GM19438 (cell line): ENCODE measurements around the gene TBC1D8.

Experiments used
- ATAC-seq: cut with Tn5 transposase; IDR thresholded peaks from one replicate; pipeline ENCODE4 v1.9.1; 2021; ENCODE audit warnings: low read depth; ENCODE audit not compliant: unreplicated experiment

Gene TBC1D8

GRCh38 chr2:101164021-101164420 is 12.8 kb upstream of the TBC1D8 start:
- ATAC-seq = no peak

DNA sequence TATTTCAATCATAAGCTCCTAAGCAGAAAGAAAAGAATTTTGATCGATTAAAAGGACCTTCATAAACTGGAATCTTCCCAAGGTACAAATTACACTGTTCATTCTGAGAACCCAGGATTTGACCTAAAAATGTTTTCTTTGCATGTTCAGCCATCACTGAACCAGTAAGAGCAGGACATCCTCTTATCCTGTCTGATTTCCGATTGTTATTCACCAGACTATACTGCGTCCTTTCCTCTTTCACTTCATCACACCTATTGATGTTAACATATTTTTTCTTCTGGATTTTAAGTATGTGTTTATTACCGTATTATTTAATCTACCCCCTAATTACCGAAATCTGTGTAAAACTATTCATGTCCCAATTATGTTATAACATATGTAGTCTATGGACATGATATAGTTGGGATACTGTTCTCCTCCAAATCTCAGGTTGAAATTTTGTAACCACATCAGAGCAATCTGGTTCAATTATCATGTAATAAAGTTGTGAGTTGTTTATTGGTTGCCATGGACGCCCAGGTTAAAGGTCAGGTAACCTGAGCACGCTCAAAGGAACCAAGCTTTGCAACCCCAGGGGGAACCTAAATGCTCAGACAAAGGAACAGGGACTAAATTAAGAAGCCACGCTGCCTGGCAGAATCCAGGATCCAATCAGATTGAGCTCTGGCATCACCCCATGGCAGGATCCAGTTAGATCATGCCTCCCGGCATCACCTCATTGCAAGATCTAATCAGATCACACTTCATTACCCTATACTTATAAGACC is 11.6 kb upstream of the TBC1D8 start:
- no peak for ATAC-seq

DNA sequence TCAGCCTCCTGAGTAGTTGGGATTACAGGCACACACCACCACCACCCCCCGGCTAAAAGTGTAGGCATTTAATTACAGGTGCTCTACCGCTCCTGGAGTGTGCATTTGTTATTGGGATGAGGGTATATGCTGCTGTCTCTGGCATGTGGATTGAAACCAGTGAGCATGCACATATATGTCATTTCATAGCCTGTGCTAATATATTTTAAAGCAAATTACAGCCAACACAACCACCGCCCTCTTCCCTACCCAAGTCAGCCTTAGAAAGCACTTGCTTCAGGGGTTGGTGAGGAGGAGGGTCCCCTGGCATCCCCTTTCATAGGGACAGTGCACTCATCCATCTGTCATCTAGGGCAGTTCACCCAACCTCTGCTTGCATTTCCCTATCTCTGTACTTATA is 10.5 kb upstream of the TBC1D8 start:
- no peak for ATAC-seq

GRCh38 chr2:101160454-101160853 is 9.3 kb upstream of the TBC1D8 start:
- ATAC-seq = no peak

GRCh38 chr2:101159526-101159925 is 8.3 kb upstream of the TBC1D8 start:
- no peak for ATAC-seq

DNA sequence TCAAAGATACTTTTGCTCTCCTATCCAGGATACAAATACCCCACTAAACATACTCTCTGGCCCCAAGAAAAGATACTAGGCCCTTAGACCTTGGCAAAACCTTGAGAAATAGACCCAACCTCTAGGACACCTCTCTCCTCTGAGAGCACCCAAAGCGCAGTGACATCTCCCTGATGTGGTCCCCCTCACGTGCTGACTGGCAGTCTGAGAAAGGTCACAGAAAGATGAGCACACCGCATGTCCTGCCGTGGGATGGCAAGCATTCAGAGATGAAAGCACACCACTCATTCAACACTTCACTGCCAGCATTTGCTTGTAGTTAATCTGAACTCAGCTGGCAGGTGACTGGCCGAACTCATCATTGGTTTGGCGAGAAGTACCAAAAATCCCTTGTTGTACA is 6.1 kb upstream of the TBC1D8 start:
- ATAC-seq = no peak

- ATAC-seq = no peak
Observed at GRCh38 chr2:101153787-101154186, 2.6 kb upstream of the TBC1D8 start.

DNA sequence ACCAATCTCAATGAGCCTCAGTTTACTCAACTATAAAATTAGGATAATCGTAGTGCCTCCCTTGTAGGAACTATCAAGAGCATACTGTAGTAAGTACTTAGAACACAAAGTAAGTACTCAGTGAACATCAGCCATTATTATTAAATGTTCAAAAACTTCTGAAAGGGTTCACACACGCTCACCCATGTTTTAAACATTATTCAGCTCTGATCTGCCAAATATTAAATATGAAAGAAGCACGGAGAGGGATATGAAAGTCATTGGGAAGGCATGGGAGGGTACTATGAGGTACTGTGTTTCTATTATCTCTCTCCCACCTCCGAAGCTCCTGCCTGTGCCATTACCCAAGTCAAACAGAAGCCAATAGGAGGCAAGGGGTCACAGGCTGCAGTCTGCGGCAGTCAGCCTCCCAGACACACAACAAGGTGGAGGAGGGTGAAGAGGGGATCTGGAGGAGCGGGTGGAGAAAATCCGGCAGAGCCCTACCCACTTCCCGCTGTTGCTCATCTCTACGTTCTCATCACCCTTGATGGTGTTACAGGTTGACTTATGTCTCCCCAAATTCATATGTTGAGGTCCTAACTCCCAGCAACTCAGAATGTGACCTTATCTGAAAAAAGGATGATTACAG is 2.0 kb upstream of the TBC1D8 start:
- no peak for ATAC-seq

GRCh38 chr2:101152272-101153076 is 1.3 kb upstream of the TBC1D8 start:
- ATAC-seq = peak; percentile 43

GRCh38 chr2:101151859-101152271 is 683 bp upstream of the TBC1D8 start:
- no peak for ATAC-seq

DNA sequence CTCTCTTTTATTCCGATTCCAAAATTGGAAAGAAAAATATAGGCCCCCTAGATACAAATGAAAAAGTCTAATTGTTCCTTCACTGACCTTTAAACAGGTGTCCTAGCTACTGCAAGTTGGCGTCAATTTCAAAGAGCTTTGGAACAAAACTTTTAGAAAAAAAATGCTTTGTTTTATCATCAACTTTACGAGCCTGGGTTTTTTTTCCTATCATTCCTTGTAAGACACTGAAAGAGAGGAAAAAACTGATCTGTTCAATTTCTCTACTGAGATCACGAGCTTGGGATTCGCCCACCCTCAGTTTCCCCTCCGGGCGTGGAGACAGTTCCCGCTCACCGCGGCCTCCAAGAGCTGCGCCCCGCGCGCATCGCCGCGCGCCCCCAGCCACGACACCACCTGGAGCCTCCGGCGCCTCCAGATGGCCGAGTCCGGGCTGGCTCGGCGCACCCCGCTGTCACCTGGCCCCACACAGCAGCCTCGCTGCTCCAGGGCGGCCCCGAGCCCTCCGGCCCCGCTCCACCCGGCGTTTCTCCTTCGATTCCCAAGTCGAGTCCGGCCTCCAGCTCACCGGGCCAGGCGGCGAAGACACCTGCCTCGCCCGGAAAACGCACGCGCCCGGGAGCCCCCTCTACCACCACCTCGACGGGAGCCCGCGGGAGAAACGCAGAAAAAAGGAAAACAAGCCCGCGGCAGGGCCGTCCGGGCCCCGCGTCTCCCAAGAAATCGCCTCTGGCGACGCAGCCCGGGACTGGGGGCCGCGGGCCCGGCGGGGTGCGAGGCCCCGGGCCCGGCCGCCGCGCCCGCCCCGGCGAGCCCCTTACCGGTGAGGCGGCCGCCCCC is 656 bp downstream of the TBC1D8 start:
- peak; percentile 42 for ATAC-seq

DNA sequence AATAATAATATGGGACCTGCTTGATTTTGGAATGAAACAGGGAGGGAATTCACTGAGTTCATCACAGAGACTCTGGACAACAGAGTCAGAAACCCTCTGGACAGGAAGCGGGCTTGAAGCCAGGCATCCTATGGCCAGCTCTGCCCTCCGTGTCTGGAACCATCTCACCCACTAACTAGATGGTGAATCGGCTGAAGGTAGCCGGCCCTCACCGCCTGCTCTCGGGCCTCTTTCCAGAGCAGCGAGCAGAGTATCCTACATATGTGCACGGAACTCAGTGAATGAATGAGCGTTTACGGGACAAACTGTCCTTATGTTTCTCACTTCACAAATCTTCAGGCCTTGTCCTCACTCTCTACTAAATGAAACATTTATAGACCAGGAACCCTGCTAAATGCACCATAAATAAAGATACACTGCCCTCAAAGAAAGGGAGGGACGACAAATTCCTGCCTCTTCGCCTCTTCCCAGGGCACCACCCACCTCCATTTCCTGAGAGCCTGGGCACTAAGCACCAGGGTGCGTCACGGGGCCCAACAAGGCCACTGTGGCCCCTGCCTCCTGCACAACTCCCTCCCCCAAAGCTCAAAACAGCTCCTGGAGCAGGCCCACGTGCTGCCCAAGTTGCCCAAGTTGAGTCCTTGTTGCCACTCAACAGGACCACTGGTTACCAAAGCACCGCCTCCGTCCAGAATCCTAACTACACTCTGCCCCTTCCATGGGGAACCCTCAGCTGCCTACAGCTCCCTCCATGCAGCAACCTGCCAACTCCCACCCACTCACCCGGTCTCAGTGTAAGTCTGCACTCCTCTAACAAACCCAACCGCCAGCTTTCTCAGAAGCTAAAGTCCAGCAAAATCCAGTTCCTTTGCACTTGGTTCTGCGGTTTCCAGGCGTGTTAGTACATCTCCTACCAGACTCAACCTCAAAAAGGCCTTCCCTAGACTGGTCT is 1.7 kb downstream of the TBC1D8 start:
- no peak for ATAC-seq

DNA sequence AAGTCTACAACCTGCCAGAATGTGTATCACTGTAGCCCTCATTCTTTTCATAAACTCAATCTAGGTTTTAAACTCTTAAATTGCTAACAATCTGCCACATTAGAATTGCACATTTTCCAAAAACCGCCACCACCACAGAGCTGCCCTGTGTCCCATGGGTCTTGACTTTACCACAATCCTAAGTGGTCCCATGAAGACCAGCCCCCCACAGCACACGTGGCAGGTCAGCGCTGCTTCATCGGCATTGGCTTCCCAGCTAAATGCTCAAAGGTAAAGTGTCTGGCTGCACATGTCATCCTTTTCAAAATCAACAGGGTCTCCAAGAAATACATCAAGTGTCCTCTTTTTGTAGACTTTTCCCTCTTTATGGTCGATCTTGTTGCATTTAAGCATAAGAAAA is 2.4 kb downstream of the TBC1D8 start:
- no peak for ATAC-seq

- ATAC-seq = no peak
Observed at GRCh38 chr2:101147971-101148370, 3.2 kb downstream of the TBC1D8 start.

DNA sequence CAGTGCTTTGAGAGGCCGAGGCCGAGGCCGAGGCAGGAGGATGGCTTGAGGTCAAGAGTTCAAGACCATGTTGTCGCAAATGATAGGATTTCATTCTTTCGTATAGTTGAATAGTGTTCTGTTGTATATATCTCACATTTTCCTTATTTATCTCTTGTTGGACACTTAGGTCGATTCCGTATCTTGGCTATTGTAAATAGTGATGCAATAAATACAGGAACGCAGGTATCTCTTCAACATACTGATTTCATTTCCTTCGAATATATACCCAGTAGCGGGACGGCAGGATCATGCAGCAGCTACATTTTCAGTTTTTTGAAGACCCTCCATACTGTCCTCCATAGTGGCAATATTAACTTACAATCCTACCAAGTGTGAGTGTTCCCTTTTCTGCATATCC is 4.1 kb downstream of the TBC1D8 start:
- no peak for ATAC-seq

DNA sequence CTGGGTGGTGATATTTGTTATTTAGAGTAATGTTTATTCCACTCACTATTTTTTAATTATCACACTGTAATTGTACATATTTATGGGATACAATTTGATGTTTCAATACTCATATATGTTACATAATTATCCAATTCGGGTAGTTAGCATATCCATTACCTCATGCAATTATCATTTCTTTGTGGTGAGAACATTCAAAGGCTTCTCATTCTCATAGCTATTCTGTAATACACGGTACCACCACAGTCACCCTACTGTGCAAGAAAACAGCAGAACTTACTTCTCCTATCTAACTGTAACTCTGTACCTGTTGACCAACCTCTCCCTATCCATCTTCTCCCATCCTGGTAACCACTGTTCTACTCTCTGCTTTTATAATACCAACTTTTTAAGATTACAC is 4.6 kb downstream of the TBC1D8 start:
- no peak for ATAC-seq

GRCh38 chr2:101145406-101145805 is 5.8 kb downstream of the TBC1D8 start:
- ATAC-seq = no peak

GRCh38 chr2:101142163-101142562 is 9.0 kb downstream of the TBC1D8 start:
- ATAC-seq = no peak

DNA sequence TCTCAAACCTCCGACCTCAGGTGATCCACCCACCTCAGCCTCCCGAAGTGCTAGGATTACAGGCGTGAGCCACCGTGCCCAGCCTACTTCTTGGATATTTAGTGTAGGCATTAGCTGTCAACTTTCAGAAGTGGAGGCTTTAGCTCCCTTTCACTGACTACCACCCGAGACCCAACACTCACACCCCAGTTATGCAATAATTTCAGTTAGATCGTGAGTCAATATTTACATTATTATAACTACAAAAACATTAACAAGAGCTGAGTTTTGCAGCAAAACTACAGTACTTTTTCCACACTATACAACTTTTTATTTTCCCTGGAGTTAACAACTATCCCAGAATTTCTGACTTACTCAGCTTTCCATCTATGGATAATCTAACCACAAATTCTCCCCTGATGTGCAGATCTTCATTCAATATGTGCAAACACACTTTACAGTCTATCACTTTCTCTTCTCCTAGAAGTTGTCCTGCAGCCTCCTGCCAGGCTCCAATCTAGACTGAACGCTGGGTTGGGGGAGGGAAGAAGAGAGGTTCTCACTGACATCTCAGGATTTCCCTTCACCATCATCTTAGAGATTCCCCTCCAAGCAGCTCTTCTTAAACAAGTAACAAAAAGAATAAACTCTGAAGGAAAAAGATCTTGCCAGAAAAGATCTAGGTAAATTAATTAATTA is 10.1 kb downstream of the TBC1D8 start:
- no peak for ATAC-seq
